ENCODE data around the gene BRME1.

GRCh38 chr19:13923194-13923987 lies 17.5 kb upstream of the BRME1 start:
- TF ChIP-seq CTCF (IDR thresholded peaks at IDR 0.05; ENCODE audit: poor library complexity, severe bottlenecking) (no peak), EZH2 (IDR thresholded peaks at IDR 0.05; ENCODE audit: borderline replicate concordance, insufficient read depth, low read length, poor library complexity, severe bottlenecking) (no peak), TAF1 (IDR thresholded peaks at IDR 0.05; ENCODE audit: low read depth) (no peak), EP300 (conservative IDR thresholded peaks at IDR 0.05; ENCODE audit: poor library complexity, severe bottlenecking) (no peak), POLR2AphosphoS5 (IDR thresholded peaks at IDR 0.05) (no peak), RAD21 (conservative IDR thresholded peaks at IDR 0.05) (no peak), REST (IDR thresholded peaks at IDR 0.05; ENCODE audit: borderline replicate concordance) (no peak), SMC3 (conservative IDR thresholded peaks at IDR 0.05; ENCODE audit: poor library complexity) (no peak), MXI1 (conservative IDR thresholded peaks at IDR 0.05; ENCODE audit: poor library complexity, severe bottlenecking) (no peak)
